HG02852 (cell line): ENCODE measurements around the gene TMEM190.
"Not testable (repeated sequence)": the region's sequence is repeated elsewhere in the genome, so short reads cannot be mapped to it uniquely, and the experiment has no call there.

Experiments
- ATAC-seq: cut with Tn5 transposase; IDR thresholded peaks from one replicate; pipeline ENCODE4 v1.9.1; 2021; ENCODE audit warnings: mild to moderate bottlenecking, moderate library complexity; ENCODE audit not compliant: unreplicated experiment

Gene TMEM190

DNA sequence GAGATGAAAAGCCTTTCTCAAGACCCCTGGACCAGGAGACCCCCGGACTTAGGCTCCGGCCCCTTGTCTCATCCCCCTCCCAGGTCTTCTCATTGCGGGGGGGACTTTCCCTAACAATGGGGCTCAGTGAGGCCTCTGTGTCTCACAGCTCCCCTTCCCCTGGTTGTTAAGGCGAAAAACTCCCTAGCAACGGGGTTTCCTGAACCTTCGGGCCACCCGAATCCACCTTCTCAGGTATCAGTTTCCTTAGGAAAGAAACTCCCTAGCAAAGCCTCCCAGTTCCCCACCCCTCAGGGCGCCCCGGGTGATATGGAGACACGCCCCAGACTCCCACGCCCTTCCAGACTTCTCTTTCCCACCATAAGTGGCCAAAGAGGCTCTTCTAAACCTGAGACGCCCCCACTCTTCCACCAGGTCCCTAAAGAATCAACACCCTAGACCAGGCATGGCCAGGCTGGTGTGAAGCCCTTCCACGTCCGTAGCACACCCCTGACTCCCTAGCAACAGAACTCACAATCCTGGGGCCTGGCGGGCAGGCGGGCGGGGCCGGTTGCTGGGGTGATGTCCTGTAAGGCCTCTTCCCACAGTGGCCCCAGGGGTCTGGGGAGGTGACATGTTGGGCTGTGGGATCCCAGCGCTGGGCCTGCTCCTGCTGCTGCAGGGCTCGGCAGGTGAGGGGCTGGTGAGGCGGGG lies at the start of gene TMEM190:
Gene TMEM190 (plus strand): TSS at position 586 of the 693 bp plus-strand sequence. CDS start 28 bp downstream, at position 614.
- no peak for ATAC-seq

DNA sequence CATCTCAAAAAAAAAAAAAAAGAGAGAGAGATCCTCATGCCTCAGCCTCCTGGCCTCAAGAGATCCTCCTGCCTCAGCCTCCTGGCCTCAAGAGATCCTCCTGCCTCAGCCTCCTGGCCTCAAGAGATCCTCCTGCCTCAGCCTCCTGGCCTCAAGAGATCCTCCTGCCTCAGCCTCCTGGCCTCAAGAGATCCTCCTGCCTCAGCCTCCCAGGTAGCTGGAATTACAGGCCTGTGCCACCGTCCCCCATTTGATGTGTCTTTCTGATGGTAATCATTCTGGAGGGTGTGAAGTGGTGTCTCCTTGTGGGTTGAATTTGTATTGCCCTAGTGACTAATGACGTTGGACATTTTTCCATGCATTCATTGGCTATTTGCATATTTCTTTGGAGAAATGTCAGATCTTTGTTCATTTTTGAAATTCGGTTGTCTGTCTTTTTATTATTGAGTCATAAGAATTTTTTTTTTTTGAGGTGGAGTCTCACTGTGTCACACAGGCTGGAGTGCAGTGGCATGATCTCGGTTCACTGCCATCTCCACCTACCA lies 47.8 kb upstream of the TMEM190 start:
- not testable (repeated sequence) for ATAC-seq

DNA sequence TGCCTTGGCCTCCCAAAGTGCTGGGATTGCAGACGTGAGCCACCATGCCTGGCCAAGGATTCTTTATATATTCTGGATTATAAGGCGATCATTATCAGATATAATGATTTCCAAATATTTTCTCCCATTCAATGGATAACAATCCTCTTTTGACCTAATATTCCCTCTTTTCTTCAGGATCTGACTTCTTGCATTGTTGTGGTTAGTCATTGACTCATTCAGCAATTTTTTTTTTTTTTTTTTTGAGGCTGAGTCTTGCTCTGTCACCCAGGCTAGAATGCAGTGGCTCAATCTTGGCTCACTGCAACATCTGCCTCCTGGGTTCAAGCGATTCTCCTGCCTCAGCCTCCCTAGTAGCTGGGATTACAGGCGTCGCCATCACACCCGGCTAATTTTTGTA lies 46.8 kb upstream of the TMEM190 start:
- ATAC-seq = not testable (repeated sequence)

DNA sequence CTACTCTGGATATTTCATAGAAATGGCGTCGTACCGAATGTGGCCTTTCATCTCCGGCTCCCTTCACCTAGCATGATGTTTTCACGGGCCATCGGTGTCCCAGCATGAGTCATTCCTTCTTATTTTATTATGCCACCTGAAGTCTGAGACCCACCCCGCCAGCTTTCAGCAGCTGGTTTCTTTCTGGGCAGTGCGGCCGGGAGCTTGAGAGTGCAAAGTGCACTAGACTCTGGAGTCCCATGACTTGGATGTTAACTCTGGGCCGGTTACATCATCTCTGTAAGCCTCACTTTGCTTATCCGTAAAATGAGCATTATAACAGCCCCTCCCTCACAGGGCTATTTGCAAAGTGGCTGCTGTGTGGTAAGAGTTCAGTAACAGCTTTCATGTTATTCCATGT lies 42.8 kb upstream of the TMEM190 start:
- ATAC-seq = no peak

DNA sequence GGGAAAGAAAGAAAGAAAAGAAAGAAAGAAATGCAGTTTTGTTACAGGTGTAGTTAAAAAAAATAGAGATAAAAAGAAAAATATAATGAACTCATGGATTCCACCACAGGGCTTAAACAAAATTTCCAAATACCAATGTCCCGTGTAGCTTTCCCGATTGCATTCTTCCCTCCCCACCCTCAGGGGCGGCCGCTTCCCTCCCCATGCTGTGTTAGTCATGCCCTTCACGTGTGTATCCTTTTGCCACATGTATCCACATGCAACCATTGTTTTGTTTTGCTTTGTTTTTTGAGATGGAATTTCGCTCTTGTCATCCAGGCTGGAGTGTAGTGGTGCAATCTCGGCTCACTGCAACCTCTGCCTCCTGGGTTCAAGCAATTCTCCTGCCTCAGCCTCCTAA lies 40.5 kb upstream of the TMEM190 start:
- no peak for ATAC-seq

DNA sequence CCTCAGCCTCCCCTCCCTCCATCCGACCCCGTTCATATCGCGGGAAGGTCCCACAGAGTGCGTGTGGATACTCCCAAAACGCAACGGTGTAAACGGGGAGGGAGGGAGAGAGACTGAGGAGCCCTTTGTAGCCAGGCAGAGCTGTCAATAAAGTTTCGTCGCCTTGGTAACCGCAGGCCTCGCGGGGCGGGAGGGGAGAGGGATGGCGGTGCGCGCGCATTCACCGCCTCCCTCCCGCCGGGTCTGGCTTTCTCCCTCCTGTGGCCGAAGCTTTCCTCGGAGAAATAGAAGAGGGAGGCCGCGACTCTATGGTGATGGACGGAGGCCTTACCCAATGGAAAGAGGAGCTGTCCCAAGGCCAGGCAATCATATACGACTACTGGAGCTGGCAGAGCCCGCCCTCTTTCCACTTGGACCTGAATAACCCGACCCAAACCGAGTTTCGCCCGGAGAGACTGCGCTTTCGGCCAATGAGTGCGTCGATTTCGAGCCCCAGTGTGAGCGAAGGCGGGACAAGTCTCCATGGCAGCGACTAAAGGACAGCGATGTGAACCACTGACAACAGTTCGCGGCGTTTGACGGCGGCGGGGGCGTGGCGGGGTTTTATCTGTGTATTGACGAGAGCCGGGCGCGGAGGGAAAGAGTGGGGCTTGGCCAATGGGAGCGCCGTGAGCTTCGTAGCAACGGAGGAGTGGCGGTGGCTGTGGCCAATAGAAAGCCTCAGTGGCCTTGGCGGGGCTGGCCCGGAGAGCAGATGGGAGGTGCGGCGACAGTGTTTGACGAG lies 37.3 kb upstream of the TMEM190 start, which contains the start of gene KMT5C:
Gene KMT5C (plus strand): TSS at position 772 of the 784 bp plus-strand sequence. CDS start 2,061 bp downstream, outside the sequence.
- peak; percentile 82 for ATAC-seq

DNA sequence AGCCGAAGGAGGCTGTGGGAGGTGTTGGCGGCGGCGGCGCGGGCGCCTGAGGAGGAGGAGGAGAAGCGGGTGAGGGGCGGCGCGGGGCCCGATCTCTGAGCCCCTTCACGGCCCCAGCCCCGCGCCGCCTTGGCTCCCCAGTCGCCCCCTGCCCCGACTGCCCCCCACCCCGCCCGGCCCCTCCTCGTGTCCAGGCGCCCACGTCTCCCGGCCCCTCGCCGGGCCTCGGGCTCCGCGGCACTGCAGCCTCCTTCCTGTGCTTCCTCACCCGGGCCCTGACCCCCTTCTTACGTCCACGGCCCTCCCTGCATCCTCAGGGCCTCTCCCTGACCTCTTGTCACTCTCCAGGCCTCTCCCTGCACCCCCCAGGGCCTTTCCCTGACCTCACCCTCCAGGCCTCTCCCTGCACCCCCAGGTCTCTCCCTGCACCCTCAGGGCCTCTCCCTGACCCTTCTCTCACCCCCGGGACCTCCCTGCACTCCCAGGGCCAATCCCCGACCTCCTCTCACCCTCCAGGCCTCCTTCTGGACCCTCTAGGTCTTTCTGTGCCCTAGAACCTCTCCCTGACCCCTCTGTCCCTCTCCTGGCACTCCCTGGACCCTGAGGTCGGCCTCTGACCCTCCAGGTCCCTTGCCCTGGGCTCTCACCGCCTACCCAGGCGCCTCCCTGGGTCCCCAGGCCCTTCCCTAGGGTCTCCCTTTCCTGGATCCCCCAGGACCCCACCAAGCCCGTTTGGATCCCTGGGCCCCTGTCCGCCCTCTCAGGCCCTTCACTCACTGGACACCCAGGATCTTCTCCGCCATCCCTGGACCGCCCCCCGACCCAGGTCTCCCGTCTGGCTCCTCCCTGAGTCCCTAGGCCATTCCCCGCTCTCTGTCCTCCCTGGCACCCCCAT lies 36.5 kb upstream of the TMEM190 start:
- ATAC-seq = no peak

DNA sequence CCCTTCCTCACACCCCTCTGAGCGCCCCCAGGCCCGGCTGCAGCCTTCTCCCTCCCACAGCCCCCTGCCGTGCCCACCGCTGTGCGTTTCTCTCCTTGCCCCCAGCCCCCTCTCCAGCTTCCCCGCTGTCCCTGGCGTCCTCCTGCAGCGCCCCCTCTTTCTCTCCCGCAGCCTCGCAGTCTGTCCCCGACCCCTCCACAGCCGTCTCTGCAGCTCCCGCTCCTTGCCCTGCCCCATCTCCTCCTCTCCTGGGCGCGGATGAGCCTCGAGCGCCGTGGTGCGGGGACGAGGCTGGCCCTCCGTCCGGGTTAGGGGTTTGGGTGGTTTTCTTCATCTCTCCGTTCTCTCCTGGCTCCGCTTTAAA lies 35.9 kb upstream of the TMEM190 start:
- no peak for ATAC-seq

DNA sequence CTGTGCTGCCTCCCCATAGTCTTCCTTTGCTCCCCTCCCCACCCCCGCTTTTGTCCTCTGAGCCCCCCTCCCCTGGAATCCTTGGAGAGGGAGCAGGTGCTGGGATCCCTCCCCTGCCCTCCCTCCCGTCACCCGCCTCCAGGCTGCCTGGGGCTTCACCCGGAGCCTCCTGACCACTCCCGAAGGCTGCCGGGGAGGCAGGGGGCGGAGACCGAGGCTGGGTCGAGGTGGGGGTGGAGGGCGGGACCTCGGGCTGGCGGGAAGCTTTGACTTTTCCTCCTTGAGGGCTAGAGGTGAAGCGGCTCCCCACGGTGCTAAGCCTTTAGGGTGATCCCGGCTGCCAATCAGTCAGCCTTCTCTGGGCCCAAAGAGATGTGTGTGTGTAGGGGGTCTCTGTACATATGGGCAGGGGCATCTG lies 35.4 kb upstream of the TMEM190 start:
- no peak for ATAC-seq

DNA sequence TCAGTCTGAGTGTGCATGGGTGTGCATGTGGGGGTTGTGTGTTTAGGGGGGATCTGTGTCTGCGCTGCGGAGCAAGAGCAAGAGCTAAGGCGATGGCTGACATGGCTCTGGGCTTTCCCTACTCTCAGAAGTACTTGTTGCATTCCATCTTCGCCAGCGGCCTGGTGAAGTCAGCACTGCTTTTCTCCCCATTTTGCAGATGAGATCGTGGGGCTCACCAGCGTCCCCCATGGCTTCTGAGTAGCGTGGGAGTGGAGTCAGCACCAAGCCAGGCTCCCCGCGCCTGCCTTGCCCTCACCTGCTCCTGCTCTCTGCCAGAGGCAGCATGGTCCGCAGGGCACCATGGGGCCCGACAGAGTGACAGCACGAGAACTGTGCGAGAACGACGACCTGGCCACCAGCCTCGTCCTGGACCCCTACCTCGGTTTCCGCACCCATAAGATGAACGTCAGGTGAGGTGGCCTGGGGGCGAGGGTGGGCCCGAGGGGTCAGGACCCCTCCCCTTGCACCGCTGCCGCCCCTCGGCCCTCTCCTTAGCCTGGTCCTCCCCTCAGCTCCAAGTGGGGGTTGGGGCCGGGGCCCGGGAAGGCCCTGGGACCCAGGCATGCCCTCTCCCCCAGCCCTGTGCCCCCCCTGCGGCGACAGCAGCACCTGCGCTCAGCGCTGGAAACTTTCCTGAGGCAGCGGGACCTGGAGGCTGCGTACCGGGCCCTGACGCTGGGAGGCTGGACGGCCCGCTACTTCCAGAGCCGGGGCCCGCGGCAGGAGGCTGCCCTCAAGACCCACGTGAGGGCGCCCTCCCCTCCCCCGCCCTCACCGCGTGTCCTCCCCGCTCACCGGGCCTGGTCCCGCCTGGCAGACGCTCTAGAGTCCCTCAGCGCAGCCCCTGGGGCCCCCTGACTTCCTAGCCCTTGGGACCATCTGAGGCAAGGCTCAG lies 34.8 kb upstream of the TMEM190 start:
- no peak for ATAC-seq

DNA sequence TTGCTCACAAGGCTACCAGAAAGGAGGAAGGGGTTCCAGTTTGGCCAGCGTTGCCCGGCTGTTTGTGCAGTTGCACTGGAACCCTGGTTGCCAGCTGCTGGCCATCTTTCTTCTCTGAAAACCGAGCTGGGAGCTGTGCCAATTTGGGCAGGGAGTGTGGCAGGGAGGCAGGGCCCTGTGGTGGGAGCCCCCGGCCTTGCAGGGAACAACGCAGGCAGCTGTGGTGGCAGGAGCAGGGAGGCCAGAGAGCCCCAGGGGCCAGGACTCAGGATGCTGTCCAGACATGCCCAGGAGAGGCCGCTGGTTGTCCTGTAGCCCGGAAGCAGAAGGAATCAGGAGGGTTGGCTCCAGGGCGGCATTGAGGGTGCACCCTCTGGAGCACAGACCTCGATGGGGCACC lies 32.2 kb upstream of the TMEM190 start:
- no peak for ATAC-seq

DNA sequence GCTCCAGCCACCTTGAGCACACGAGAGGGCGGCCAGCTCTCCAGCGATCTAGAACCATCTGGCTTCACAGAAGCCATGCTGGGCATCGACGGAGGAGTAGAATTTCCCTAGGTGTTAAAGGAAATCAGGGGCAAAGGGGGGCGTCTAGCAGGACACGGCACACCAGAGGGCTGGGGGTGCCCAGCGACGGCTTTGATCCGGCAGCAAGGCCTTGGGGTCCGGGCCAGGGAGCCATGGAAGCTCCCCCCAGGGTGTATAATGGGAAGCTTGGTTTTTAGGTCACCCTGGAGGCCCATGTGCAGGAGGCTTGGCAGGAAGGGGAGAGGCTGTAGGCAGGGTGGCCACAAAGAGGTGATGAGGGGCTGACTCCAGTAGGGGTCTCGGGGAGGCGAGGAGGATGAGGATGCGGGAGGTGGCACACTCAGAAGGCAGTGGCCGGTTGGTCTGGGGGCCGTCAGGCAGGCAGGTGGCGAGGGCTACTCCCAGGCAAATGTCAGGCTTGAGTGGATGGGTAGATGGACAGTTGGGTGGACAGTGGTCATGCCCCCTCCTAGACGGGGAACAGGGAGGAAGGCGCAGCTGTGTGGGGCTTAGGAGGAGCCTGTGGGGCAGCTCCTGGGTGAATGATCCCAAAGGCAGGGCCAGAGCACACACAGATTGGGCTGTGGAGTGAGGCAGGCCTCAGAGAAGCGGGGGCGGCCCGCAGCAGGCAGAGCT lies 31.4 kb upstream of the TMEM190 start:
- ATAC-seq = no peak

DNA sequence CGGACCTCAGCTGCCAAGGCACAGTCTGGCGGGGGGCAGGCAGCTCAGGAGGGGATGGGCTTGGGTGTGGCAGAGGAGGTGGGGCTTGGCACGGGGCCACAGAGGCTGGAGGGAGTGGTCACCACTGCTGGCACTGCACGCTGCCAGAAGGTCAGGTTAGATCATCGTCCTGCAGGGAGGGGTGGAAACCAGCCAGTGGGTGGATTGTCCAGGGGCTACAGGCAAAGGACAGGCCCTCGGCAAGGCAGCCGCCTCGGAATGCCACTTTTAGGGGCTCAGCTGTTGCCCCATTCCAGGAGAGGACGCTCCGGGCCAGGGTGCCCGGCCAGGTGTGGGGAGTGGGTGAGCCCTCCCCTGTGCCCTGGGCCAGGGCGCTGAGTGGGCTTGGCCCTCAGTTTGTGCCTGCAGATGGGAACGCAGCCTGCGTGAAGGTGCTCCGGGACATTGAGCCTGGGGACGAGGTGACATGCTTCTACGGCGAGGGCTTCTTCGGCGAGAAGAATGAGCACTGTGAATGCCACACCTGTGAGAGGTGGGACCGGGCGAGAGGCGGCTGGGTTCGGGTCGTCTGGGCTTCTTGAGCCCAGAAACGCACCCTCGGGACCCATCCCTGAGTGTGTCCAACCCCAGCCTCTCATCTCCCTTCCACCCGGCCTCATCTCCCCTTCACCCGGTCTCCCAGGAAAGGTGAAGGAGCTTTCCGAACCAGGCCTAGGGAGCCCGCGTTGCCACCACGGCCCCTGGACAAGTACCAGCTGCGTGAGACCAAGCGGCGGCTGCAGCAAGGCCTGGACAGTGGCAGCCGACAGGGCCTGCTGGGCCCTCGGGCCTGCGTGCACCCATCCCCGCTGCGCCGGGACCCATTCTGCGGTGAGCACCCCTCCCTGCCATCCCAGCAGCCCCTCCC lies 30.6 kb upstream of the TMEM190 start:
- ATAC-seq = no peak

DNA sequence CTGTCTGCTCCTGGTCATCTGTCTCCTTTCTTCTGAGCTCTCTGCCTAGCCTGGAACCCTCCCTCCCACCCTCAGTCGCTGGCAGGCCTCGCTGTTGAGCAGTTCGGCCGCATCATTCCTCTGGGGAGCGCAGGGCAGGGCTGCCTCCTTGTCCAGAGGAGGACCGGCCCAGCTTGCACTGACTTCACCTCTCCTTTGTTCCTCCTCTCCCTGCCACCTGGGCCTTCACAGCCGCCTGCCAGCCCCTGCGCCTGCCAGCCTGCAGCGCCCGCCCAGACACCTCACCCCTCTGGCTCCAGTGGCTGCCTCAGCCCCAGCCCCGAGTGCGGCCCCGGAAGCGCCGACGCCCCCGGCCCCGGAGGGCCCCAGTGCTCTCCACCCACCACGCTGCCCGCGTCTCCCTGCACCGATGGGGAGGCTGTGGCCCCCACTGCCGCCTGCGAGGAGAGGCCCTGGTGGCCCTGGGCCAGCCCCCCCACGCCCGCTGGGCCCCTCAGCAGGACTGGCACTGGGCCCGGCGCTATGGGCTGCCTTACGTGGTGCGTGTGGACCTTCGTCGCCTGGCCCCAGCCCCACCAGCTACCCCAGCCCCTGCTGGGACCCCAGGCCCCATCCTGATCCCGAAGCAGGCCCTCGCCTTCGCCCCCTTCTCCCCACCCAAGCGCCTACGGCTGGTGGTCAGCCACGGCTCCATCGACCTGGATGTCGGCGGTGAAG lies 29.7 kb upstream of the TMEM190 start:
- ATAC-seq = no peak

DNA sequence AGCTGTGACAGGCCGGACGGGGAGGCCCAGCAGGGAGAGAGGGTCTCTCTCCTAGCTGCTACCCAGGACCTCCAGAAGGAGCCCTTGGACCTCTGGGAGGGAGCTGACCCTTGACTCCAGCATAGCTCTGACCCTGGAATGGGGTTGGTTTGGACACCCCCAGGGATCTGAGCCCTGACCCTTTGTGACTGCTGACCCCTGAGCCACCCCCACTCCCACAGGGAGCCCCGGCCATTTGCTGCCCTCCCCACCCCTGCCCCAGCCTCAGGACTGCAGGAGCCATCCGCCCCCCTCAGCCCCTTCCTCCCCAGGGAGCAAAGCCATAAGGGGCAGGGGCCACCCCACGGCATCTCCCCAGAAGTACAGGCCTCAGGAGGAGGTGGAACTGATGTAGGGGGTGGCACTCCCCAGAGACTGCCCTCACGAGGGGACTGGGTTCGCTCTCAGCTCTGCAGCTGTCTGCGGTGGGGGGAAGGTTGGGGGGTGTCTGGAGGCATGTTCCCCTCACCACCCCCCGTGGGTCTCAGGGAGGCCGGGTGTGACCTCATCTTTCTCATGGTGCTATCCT lies 29.1 kb upstream of the TMEM190 start:
- no peak for ATAC-seq

DNA sequence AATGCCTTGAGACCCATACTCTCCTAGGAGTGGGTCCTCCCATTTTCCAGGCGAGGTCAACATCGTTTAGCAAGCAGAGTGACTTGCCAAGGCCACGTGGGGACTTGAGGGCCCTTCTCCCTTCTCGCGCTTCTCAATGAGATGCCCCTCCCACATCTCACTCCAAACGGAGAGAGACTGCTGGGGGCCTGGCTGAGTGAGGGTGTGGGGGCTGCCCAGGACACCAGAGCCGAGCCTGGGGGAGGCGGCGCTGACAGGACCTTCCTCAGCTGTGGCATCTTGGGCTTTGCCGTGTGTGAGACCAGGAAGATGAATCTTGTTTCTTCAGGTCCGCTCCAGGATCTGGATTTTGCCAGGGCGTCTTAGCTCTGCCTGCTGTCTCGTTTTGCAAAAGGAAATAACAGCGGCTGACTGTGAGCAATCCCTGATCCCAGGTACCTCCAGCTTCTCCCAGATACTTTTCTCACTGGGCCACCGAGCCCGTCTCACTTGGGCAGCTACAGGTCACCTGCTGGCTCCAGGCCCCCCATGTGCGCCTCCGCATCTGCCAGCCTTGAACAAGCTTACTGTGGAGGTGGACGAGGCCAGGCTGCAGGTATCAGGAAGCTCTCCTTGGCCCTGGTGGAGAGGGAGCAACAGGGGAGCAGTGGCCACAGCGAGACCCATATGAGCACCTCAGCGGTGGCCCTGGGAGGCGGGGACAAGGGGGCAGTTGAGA lies 28.1 kb upstream of the TMEM190 start:
- no peak for ATAC-seq
